GM19463 (cell line): ENCODE results near the gene FLT3LG.

Experiments
- ATAC-seq: cut with Tn5 transposase; IDR thresholded peaks from one replicate; pipeline ENCODE4 v1.9.1; 2021; ENCODE audit warnings: mild to moderate bottlenecking, moderate library complexity; ENCODE audit not compliant: unreplicated experiment

FLT3LG gene

GRCh38 chr19:49473868-49474541, at the start of gene FLT3LG:
TSS of gene FLT3LG (plus strand) at chr19:49474215. CDS start at chr19:49474640, 425 bp downstream.
- ATAC-seq, result peak; percentile 59

- no peak for ATAC-seq
Observed at GRCh38 chr19:49425178-49425577, 48.8 kb upstream of the FLT3LG start, which contains the start of gene GFY. TSS of gene GFY (plus strand) at chr19:49425388. CDS start at chr19:49426431, 1,043 bp downstream.

- no peak for ATAC-seq
Observed at GRCh38 chr19:49425922-49426592, 48.0 kb upstream of the FLT3LG start.

GRCh38 chr19:49427339-49427738, 46.7 kb upstream of the FLT3LG start:
- no peak for ATAC-seq

- no peak for ATAC-seq
Observed at GRCh38 chr19:49427855-49428546, 46.0 kb upstream of the FLT3LG start.

- no peak for ATAC-seq
Observed at GRCh38 chr19:49428547-49429451, 45.2 kb upstream of the FLT3LG start.

GRCh38 chr19:49430172-49430677, 43.8 kb upstream of the FLT3LG start:
- no peak for ATAC-seq

- ATAC-seq, result no peak
Observed at GRCh38 chr19:49430678-49431329, 43.2 kb upstream of the FLT3LG start.

- no peak for ATAC-seq
Observed at GRCh38 chr19:49431330-49431749, 42.7 kb upstream of the FLT3LG start.

- no peak for ATAC-seq
Observed at GRCh38 chr19:49432141-49433073, 41.6 kb upstream of the FLT3LG start.

GRCh38 chr19:49433240-49433901, 40.6 kb upstream of the FLT3LG start:
- no peak for ATAC-seq

- no peak for ATAC-seq
Observed at GRCh38 chr19:49434907-49435583, 39.0 kb upstream of the FLT3LG start.

GRCh38 chr19:49435670-49436069, 38.3 kb upstream of the FLT3LG start:
- ATAC-seq, result no peak

- ATAC-seq, result no peak
Observed at GRCh38 chr19:49436381-49437017, 37.5 kb upstream of the FLT3LG start.

GRCh38 chr19:49437231-49437630, 36.8 kb upstream of the FLT3LG start:
- no peak for ATAC-seq

- ATAC-seq, result no peak
Observed at GRCh38 chr19:49438261-49438660, 35.8 kb upstream of the FLT3LG start.

GRCh38 chr19:49439836-49440235, 34.2 kb upstream of the FLT3LG start:
- ATAC-seq, result no peak
